ENCODE data around the gene NCKAP5. TPM values are rescaled to one million over a fixed set of nuclear protein-coding genes. Genes with fewer than 3 reads are reported as not detected.

The NCKAP5 gene
- total RNA-seq, 1 experiment from 2014 or later, result not detected

DNA sequence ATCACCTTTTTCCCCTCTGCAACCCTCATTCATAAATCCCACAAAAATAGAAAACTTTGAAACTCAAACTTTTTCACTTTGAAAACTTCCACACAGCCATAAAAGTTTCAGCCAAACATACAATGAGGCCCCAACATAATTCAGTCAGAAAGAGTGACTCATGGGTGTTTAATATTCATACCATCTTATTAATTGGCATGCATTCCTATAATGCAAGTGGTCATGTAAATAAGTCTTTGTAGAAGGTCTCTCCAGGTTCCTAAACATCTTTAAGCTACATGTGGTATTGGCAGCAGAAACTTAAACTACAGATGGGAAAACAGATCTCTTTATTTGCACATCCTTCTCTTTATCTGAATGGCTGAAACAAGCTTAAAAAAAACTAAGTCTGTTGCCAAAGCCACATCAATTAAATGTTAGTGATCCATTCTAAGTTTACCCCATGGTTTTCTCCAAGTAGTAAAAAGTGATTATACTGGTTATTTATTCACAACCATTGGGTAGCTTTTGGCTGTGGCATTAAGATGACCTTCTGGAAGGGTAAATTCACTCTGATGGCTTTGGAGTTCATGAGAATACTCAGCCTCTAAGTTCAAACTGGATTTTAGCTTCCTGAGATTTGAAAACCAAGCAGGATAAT lies 828.1 kb downstream of the NCKAP5 start:
- H3K4me1 ChIP-seq (replicated peaks; ENCODE audit: insufficient read depth), result no peaks in the 10 kb centered on the region
- intact Hi-C loops (cut with micrococcal nuclease; ENCODE audit: unreplicated experiment), result no loop called here
- BruUV-seq (replicated peaks), result no TSS peak
- no peaks in the 10 kb centered on the region for H3F3A ChIP-seq (ENCODE audit: insufficient read depth, low read depth)
- no peaks in the 10 kb centered on the region for H3K27me3 ChIP-seq (ENCODE audit: insufficient read depth, low read depth)
- no peaks in the 10 kb centered on the region for H4K20me1 ChIP-seq (ENCODE audit: insufficient read depth)
- DNase-seq, result no peak
- no peaks in the 10 kb centered on the region for H3K9me3 ChIP-seq (ENCODE audit: insufficient read depth, low read depth)
- H3K36me3 ChIP-seq (ENCODE audit: low read depth), result no peaks in the 10 kb centered on the region
- ChIA-PET POLR2A (ENCODE audit: unreplicated experiment) (no interaction called here), CTCF (no interaction called here)
- TF ChIP-seq EZH2 (IDR thresholded peaks at IDR 0.05; ENCODE audit: low read depth), result no peak
- TF ChIP-seq, protein P1, sequence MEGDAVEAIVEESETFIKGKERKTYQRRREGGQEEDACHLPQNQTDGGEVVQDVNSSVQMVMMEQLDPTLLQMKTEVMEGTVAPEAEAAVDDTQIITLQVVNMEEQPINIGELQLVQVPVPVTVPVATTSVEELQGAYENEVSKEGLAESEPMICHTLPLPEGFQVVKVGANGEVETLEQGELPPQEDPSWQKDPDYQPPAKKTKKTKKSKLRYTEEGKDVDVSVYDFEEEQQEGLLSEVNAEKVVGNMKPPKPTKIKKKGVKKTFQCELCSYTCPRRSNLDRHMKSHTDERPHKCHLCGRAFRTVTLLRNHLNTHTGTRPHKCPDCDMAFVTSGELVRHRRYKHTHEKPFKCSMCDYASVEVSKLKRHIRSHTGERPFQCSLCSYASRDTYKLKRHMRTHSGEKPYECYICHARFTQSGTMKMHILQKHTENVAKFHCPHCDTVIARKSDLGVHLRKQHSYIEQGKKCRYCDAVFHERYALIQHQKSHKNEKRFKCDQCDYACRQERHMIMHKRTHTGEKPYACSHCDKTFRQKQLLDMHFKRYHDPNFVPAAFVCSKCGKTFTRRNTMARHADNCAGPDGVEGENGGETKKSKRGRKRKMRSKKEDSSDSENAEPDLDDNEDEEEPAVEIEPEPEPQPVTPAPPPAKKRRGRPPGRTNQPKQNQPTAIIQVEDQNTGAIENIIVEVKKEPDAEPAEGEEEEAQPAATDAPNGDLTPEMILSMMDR (conservative IDR thresholded peaks at IDR 0.05), result no peak
- no peak overlapping the region for H2AFZ ChIP-seq
- no peak overlapping the region for H3K4me2 ChIP-seq
- H3K27ac ChIP-seq, result no peak overlapping the region
- no peaks in the 10 kb centered on the region for H3K79me2 ChIP-seq (ENCODE audit: low read depth)
- H3K4me3 ChIP-seq, result no peak overlapping the region
- peaks cover 4% of the 10 kb centered on the region; the same call in 1 of the 2 replicates for H3K9me2 ChIP-seq (ENCODE audit: insufficient read depth)

DNA sequence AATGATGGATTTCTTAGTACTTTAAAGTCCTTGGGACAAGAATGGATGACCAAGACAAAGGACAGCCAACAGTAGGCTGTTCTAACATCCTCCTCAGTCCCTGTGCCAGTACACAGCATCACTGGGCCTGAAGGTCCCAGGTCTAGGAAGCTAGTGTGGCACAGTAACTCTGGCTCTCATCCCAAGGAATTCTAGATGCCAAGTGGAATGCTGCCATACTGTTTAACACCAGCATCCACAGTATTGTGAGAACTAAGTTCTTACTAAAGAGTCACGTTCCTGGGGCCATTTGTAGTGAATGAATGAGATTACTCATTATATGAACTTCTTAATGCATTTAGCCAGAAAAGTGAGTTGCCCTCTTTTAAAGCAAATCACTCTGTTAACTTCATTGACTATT lies 830.0 kb downstream of the NCKAP5 start:
- ChIA-PET CTCF (no interaction called here), POLR2A (ENCODE audit: unreplicated experiment) (no interaction called here)
- H3K27me3 ChIP-seq (ENCODE audit: insufficient read depth, low read depth), result no peaks in the 10 kb centered on the region
- no peaks in the 10 kb centered on the region for H3K4me1 ChIP-seq (replicated peaks; ENCODE audit: insufficient read depth)
- no peak overlapping the region for H3K4me3 ChIP-seq
- no peak for TF ChIP-seq EZH2 (IDR thresholded peaks at IDR 0.05; ENCODE audit: low read depth)
- TF ChIP-seq, protein P1 (conservative IDR thresholded peaks at IDR 0.05), result no peak
- H3K4me2 ChIP-seq, result no peak overlapping the region
- no peaks in the 10 kb centered on the region for H4K20me1 ChIP-seq (ENCODE audit: insufficient read depth)
- no peak overlapping the region for H3K27ac ChIP-seq
- no TSS peak for BruUV-seq (replicated peaks)
- no peak overlapping the region for H2AFZ ChIP-seq
- no peaks in the 10 kb centered on the region for H3K79me2 ChIP-seq (ENCODE audit: low read depth)
- H3K9me3 ChIP-seq (ENCODE audit: insufficient read depth, low read depth), result no peaks in the 10 kb centered on the region; the same call in 1 of the 2 replicates
- no peaks in the 10 kb centered on the region for H3K36me3 ChIP-seq (ENCODE audit: low read depth)
- no peaks in the 10 kb centered on the region; the same call in 1 of the 2 replicates for H3K9me2 ChIP-seq (ENCODE audit: insufficient read depth)
- no peak for DNase-seq
- intact Hi-C loops (cut with micrococcal nuclease; ENCODE audit: unreplicated experiment), result no loop called here
- H3F3A ChIP-seq (ENCODE audit: insufficient read depth, low read depth), result no peaks in the 10 kb centered on the region

DNA sequence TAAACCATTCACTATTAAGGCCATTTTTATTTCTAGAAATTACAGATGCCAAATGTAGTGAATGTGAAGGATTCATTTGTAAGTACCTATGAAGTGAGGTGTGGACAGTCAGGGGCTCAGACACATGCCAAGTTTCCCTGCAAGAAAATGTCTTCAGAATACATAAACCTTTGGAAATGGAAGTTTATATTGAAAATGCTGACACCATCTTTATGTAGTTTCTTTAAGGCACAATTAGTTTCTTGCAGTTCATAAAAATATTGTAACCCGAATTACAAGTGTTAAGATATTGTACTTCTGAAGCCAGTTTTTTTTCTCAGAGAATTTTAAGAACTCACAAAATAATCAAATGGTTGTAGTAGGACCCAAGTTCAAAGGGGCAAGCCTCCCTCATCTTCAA lies 832.2 kb downstream of the NCKAP5 start:
- POLR2A ChIA-PET (ENCODE audit: unreplicated experiment), result no interaction called here
- Histone ChIP-seq H3K27ac (no peak overlapping the region), H4K20me1 (ENCODE audit: insufficient read depth) (no peaks in the 10 kb centered on the region), H3K4me3 (no peak overlapping the region), H3K9me2 (ENCODE audit: insufficient read depth) (no peaks in the 10 kb centered on the region; the same call in 1 of the 2 replicates), H2AFZ (no peak overlapping the region), H3K9me3 (ENCODE audit: insufficient read depth, low read depth) (no peaks in the 10 kb centered on the region; the same call in 1 of the 2 replicates), H3K4me1 (replicated peaks; ENCODE audit: insufficient read depth) (no peaks in the 10 kb centered on the region), H3K27me3 (ENCODE audit: insufficient read depth, low read depth) (peaks cover 5% of the 10 kb centered on the region; the same call in 1 of the 2 replicates), H3K4me2 (no peak overlapping the region), H3K36me3 (ENCODE audit: low read depth) (no peaks in the 10 kb centered on the region), H3F3A (ENCODE audit: insufficient read depth, low read depth) (no peaks in the 10 kb centered on the region), H3K79me2 (ENCODE audit: low read depth) (no peaks in the 10 kb centered on the region)
- TF ChIP-seq, protein P1 (conservative IDR thresholded peaks at IDR 0.05), result no peak
- TF ChIP-seq EZH2 (IDR thresholded peaks at IDR 0.05; ENCODE audit: low read depth), result no peak
- CTCF ChIA-PET, result no interaction called here
- DNase-seq, result no peak
- intact Hi-C loops (cut with micrococcal nuclease; ENCODE audit: unreplicated experiment), result no loop called here
- BruUV-seq (replicated peaks), result no TSS peak
